ENCODE measurements around the gene CCND1.

CCND1 gene

DNA sequence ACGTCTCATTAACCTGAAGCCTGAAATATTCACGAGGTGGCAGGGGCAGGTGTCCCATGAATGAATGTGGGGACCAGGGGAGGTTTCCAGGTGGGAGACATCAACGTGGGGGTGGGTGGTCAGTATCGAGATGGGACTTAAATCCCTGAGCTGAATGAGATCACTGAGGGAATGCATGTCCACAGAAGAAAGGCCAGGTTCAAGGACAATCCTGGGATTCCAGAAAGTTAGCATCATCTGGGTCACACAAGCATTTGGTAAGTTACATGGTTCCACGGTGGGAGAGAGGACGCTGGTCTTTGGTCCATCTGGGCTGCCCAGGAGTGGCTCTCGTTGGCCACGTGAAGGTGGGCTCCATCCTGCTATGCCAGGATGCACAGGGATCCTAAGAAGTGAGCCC is 22.7 kb upstream of the CCND1 start:
- TF ChIP-seq POLR2AphosphoS5 (IDR thresholded peaks at IDR 0.05; ENCODE audit: low read depth, low read length): no peak
- TF ChIP-seq FOXP2 (optimal IDR thresholded peaks at IDR 0.05; ENCODE audit: borderline replicate concordance, extremely low read depth, extremely low read length, insufficient read depth): no peak
- no peak for TF ChIP-seq TAF1 (IDR thresholded peaks at IDR 0.05; ENCODE audit: borderline replicate concordance, insufficient read depth, low read length)
- TF ChIP-seq SIN3A (IDR thresholded peaks at IDR 0.05; ENCODE audit: borderline replicate concordance, insufficient read depth, low read length): no peak
- TF ChIP-seq, protein P1, sequence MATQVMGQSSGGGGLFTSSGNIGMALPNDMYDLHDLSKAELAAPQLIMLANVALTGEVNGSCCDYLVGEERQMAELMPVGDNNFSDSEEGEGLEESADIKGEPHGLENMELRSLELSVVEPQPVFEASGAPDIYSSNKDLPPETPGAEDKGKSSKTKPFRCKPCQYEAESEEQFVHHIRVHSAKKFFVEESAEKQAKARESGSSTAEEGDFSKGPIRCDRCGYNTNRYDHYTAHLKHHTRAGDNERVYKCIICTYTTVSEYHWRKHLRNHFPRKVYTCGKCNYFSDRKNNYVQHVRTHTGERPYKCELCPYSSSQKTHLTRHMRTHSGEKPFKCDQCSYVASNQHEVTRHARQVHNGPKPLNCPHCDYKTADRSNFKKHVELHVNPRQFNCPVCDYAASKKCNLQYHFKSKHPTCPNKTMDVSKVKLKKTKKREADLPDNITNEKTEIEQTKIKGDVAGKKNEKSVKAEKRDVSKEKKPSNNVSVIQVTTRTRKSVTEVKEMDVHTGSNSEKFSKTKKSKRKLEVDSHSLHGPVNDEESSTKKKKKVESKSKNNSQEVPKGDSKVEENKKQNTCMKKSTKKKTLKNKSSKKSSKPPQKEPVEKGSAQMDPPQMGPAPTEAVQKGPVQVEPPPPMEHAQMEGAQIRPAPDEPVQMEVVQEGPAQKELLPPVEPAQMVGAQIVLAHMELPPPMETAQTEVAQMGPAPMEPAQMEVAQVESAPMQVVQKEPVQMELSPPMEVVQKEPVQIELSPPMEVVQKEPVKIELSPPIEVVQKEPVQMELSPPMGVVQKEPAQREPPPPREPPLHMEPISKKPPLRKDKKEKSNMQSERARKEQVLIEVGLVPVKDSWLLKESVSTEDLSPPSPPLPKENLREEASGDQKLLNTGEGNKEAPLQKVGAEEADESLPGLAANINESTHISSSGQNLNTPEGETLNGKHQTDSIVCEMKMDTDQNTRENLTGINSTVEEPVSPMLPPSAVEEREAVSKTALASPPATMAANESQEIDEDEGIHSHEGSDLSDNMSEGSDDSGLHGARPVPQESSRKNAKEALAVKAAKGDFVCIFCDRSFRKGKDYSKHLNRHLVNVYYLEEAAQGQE (IDR thresholded peaks at IDR 0.05; ENCODE audit: insufficient read depth in 1 of 2, low read depth in 2 of 2, low read length in 2 of 2): no peak

DNA sequence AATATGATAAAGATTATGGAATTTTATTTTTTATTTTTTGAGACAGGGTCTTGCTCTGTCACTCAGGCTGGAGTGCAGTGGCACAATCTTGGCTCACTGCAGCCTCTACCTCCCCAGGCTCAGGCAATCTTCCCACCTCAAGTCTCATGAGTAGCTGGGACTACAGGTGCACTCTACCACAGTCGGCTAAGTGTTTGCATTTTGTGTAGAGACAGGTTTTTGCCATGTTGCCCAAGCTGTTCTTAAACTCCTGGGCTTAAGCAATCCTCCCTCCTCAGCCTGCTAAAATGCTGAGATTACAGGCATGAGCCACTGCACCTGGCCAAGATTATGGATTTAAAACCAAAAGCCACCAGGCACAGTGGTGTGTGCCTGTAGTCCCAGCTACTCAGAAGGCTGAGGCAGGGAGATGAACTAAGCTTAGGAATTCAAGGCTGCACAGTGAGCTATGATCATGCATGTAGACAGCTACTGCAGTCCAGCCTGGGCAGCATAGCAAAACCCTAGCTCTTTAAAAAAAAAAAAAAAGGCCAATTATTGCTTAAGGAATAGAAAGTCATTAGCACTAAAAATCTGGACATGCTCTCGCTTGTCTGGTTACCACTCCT is 20.2 kb upstream of the CCND1 start:
- TF ChIP-seq SIN3A (IDR thresholded peaks at IDR 0.05; ENCODE audit: borderline replicate concordance, insufficient read depth, low read length): no peak
- TF ChIP-seq, protein P1 (IDR thresholded peaks at IDR 0.05; ENCODE audit: insufficient read depth in 1 of 2, low read depth in 2 of 2, low read length in 2 of 2): no peak
- TF ChIP-seq FOXP2 (optimal IDR thresholded peaks at IDR 0.05; ENCODE audit: borderline replicate concordance, extremely low read depth, extremely low read length, insufficient read depth): no peak
- TF ChIP-seq TAF1 (IDR thresholded peaks at IDR 0.05; ENCODE audit: borderline replicate concordance, insufficient read depth, low read length): no peak
- no peak for TF ChIP-seq POLR2AphosphoS5 (IDR thresholded peaks at IDR 0.05; ENCODE audit: low read depth, low read length)

DNA sequence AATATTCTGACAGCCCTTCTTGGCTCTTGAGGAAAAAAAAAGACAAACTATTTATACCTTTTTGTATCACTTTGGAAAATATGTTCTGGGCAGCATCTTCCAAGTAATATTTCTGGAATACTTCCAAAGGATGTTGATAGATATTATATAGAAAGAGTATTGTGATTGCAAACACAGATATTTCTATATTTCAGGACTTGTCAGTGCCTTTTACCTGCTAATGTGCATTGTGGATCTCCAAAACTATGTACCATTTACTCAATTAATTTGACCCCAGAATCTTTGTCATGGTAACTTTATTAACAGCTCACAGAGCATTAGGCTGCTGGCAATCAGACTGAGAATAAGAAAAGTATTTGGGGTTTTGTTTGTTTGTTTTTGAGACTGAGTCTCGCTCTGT is 16.7 kb upstream of the CCND1 start:
- no peak for TF ChIP-seq POLR2AphosphoS5 (IDR thresholded peaks at IDR 0.05; ENCODE audit: low read depth, low read length)
- TF ChIP-seq, protein P1 (IDR thresholded peaks at IDR 0.05; ENCODE audit: insufficient read depth in 1 of 2, low read depth in 2 of 2, low read length in 2 of 2): no peak
- TF ChIP-seq TAF1 (IDR thresholded peaks at IDR 0.05; ENCODE audit: borderline replicate concordance, insufficient read depth, low read length): no peak
- no peak for TF ChIP-seq SIN3A (IDR thresholded peaks at IDR 0.05; ENCODE audit: borderline replicate concordance, insufficient read depth, low read length)
- no peak for TF ChIP-seq FOXP2 (optimal IDR thresholded peaks at IDR 0.05; ENCODE audit: borderline replicate concordance, extremely low read depth, extremely low read length, insufficient read depth)

DNA sequence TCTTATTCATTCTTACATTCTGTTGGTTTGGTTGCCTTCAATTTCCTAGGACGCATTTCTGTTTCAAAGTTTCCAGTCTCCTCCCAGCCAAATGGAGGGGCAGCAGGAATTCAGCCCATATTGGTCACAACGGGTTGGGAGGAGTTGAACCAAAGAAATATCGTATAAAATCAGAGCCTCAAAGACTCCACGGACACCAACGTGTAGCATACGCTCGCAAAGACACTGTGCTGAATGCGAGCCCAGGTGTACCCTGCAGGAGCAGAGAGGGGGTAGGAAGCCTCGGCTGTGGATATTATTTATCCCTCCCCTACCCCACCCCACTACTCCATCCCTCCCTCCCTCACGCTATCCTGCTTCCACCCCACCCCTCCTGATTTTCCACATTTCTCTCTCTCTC is 15.5 kb upstream of the CCND1 start:
- TF ChIP-seq, protein P1 (IDR thresholded peaks at IDR 0.05; ENCODE audit: insufficient read depth in 1 of 2, low read depth in 2 of 2, low read length in 2 of 2): no peak
- TF ChIP-seq TAF1 (IDR thresholded peaks at IDR 0.05; ENCODE audit: borderline replicate concordance, insufficient read depth, low read length) (no peak), POLR2AphosphoS5 (IDR thresholded peaks at IDR 0.05; ENCODE audit: low read depth, low read length) (no peak), FOXP2 (optimal IDR thresholded peaks at IDR 0.05; ENCODE audit: borderline replicate concordance, extremely low read depth, extremely low read length, insufficient read depth) (no peak), SIN3A (IDR thresholded peaks at IDR 0.05; ENCODE audit: borderline replicate concordance, insufficient read depth, low read length) (no peak)

All from PFSK-1 (cell line).